Body of pancreas (tissue), 4 donors: ENCODE measurements around the gene TNRC6B.

Experiments
- CTCF ChIP-seq, 7 experiments: fragments of 450-650 bp in 4 of 7; fragments of 200-600 bp in 3 of 7; sonication (generic) in 3 of 7; IDR thresholded peaks; one replicate each; pipeline ENCODE4 v1.5.1; 2016 to 2019; ENCODE audit warnings: antibody characterized with exemption in 7 of 7
- POLR2A ChIP-seq, 3 donors: fragments of 450-650 bp; IDR thresholded peaks; one replicate each; pipeline ENCODE4 v1.6.1; 2016; ENCODE audit warnings: antibody characterized with exemption in 3 of 3, mild to moderate bottlenecking in 2 of 3

GRCh38 chr22:40200795-40201530 lies 23.2 kb downstream of the TNRC6B start:
- TF ChIP-seq CTCF (IDR thresholded peaks at IDR 0.05), result no peak
- no peak for TF ChIP-seq POLR2A (IDR thresholded peaks at IDR 0.05)
